C4-2B (cell line): ENCODE data around the gene CSMD2.

Experiments
- H3K27ac ChIP-seq: fragments of 450-650 bp; 2 replicates; pipeline ENCODE4 v1.5.1; 2017
- ZFX ChIP-seq: fragments of 450-650 bp; IDR thresholded peaks from 2 replicates; pipeline ENCODE4 v1.6.1; 2017
- TF ChIP-seq, protein P1 (sequence below): fragments of 450-650 bp; conservative IDR thresholded peaks from 2 replicates; pipeline ENCODE4 v1.5.1; 2017; ENCODE audit warnings: mild to moderate bottlenecking

Gene CSMD2

DNA sequence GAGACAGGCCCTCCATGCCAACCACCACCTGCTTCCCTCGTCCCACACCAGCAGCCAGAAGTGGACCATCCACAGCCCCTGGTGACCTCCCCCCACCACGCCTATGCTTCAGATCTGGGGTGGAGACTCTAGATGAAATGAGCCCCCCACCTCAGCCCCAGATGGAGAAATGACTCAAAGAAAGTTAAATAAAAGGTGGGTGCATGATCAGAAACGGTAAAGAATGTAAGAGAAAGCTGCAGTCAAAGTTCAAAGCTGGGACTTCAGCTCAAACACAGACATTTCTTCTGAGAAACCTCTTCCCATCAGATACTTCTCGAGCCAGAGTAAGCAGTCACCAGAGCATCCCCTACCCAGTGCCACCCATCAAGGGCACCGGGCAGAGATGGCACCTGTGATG, 344.2 kb downstream of the CSMD2 start:
- TF ChIP-seq, protein P1, sequence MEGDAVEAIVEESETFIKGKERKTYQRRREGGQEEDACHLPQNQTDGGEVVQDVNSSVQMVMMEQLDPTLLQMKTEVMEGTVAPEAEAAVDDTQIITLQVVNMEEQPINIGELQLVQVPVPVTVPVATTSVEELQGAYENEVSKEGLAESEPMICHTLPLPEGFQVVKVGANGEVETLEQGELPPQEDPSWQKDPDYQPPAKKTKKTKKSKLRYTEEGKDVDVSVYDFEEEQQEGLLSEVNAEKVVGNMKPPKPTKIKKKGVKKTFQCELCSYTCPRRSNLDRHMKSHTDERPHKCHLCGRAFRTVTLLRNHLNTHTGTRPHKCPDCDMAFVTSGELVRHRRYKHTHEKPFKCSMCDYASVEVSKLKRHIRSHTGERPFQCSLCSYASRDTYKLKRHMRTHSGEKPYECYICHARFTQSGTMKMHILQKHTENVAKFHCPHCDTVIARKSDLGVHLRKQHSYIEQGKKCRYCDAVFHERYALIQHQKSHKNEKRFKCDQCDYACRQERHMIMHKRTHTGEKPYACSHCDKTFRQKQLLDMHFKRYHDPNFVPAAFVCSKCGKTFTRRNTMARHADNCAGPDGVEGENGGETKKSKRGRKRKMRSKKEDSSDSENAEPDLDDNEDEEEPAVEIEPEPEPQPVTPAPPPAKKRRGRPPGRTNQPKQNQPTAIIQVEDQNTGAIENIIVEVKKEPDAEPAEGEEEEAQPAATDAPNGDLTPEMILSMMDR: no peak
- TF ChIP-seq ZFX: no peak
- H3K27ac ChIP-seq: no peak overlapping the region

DNA sequence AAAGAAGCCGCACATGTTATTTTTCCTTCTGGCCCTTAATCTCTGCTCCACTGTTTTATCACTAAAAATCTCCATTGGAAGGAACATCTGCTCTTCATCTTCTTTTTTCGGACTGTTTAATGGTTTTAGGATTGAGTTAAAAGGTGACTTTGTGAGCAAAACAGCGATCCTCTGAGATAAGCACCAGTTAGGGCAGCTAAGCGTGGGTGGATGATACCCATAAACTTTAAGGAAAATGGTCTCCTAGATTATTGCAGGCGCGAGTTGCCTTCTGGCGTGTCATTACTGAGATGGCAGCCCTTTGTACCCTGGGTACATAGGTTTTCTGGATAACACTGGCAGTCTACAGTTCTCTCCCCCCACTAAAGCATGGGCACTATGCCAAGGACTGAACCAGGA, 345.1 kb downstream of the CSMD2 start:
- TF ChIP-seq, protein P1: no peak
- no peak for TF ChIP-seq ZFX
- no peak overlapping the region for H3K27ac ChIP-seq

DNA sequence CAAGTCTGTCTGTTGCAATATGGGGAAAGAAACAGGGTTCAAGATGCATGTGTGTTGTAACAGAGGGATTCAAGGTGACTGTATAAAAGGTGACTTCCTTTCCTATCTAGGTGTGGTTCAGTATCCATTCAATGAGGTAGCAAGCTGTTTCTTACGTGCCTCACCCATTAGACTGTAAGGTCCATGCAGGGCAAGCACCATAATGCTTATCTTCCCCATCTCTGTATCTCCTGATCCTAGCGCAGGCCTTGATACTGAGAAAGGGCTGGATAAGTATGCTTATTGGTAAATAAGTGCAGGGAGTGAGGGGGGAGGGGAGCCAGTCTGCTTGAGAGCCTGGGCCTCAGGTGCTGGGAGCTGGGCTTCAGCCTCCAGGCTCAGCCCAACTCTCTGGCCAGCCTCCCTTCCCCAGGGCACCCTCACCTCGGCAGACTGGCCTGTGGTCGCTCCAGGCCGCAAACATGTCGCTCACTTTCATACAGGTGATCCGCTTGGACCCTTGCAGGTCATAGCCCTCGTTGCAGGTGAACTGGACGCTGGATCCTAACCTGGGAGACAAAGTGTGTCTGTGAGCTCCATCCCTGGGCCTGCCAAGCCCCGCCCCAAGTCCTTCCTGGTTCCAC, 345.6 kb downstream of the CSMD2 start:
- TF ChIP-seq, protein P1: no peak
- TF ChIP-seq ZFX: no peak
- no peak overlapping the region for H3K27ac ChIP-seq

DNA sequence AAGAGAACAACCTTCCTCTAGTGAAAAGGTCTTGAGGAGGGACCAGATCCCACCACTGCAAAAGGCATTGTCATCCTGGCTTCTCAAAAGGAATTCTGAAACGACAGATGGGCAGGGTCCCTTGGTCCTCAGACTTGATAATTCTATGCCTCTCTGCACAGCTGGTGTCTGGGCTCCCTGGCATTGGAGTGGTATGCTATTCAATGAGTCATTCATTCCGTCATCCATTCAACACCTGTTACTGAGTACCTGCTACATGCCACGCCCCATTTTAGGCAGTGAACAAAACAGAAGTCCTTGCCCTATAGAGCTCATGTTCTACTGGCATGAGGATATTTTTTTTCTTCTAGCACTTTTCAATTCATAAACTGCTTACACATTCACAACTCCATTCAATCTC, 347.0 kb downstream of the CSMD2 start:
- no peak overlapping the region for H3K27ac ChIP-seq
- TF ChIP-seq, protein P1: no peak
- no peak for TF ChIP-seq ZFX

DNA sequence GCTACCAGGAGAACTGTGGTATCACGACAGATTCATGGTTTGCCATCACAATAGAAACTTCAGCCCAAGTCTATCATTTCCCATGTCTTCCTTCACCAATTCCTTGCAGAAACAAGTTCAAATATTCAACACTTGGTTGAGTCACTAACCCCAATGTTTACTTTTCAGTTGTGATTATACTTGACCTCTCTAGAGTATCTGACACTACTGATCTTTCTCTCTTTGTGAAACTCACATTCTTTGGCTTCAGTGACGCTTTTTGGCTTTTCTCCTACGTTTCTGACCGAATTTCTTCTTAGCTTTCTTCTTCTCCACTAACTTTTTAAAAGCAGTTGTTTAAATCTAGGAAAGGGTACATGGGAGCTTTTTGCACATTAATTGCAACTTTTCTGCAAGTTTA, 350.0 kb downstream of the CSMD2 start:
- TF ChIP-seq, protein P1: no peak
- TF ChIP-seq ZFX: no peak
- no peak overlapping the region for H3K27ac ChIP-seq

DNA sequence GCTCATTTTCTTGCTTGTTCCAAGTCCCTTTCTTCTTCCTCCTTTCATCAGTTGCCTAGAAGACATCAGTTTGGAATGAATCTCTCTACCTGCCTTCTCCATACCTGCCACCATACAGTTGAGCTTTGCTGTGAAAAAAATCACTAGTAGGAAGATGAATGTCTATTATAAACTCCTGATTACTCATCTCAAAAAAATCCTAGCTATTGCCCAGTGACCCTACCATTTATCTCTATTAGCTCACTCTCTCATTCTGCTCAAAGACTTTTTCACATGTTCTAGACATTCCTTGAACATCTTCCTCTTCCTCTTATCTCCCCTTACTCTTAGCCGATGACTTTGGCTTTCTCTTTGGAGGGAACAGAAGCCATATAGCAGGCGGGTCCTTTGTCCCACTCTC, 350.9 kb downstream of the CSMD2 start:
- H3K27ac ChIP-seq: no peak overlapping the region
- no peak for TF ChIP-seq ZFX
- TF ChIP-seq, protein P1: no peak

DNA sequence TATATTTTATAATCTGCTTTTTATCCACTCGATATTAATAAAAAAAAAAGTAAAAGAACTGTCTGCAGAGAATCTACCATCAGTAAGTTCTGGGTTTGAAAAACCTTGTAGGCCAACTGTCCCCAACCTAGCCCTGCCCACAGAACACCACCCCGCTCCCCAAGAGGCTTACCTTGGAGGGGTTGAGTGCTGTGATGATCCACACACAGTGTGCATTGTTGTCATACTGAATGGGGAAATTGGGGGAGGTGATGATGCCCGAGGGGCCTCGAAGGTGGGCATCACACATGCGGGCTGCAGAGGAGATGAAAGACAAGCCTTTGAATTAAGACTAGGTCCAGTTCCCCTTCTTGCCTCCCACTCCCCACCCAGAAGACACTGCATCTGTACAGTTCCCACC, 354.5 kb downstream of the CSMD2 start:
- no peak for TF ChIP-seq ZFX
- TF ChIP-seq, protein P1: no peak
- H3K27ac ChIP-seq: no peak overlapping the region
